Activated effector memory CD4-positive, alpha-beta T cell treated with anti-CD3 and anti-CD28 coated beads, Interleukin-2, amount 50 U/mL, for 16 hours (primary cell): Measurements from ENCODE around the gene VOPP1.
"Not testable (repeated sequence)": the region's sequence is repeated elsewhere in the genome, so short reads cannot be mapped to it uniquely, and the experiment has no call there.

Experiments
- DNase-seq: peaks from one replicate; pipeline ENCODE4 v3.0.0-alpha.2; 2020

The VOPP1 gene

GRCh38 chr7:55484241-55484640 is 88.1 kb downstream of the VOPP1 start:
- DNase-seq = peak; percentile 65

- DNase-seq = no peak
These were observed 89.3 kb downstream of the VOPP1 start for GRCh38 chr7:55483046-55483445.

GRCh38 chr7:55481155-55481554 is 91.1 kb downstream of the VOPP1 start:
- DNase-seq = no peak

GRCh38 chr7:55478700-55479099 is 93.6 kb downstream of the VOPP1 start:
- DNase-seq = no peak

GRCh38 chr7:55477781-55478374 is 94.4 kb downstream of the VOPP1 start:
- DNase-seq = no peak

- DNase-seq = no peak
These were observed 95.2 kb downstream of the VOPP1 start for GRCh38 chr7:55476852-55477780.

GRCh38 chr7:55475855-55476803 is 96.2 kb downstream of the VOPP1 start:
- no peak for DNase-seq

GRCh38 chr7:55474944-55475854 is 97.1 kb downstream of the VOPP1 start:
- DNase-seq = no peak

GRCh38 chr7:55473932-55474331 is 98.4 kb downstream of the VOPP1 start:
- DNase-seq = no peak

GRCh38 chr7:55472928-55473725 is 99.2 kb downstream of the VOPP1 start:
- DNase-seq = no peak

- not testable (repeated sequence) for DNase-seq
These were observed 99.9 kb downstream of the VOPP1 start for GRCh38 chr7:55472406-55472805.

GRCh38 chr7:55471594-55471993 is 100.7 kb downstream of the VOPP1 start:
- DNase-seq = not testable (repeated sequence)

GRCh38 chr7:55470261-55470660 is 102.0 kb downstream of the VOPP1 start:
- no peak for DNase-seq

- DNase-seq = no peak
These were observed 102.6 kb downstream of the VOPP1 start for GRCh38 chr7:55469721-55470120.

- peak; percentile 73 for DNase-seq
These were observed 103.0 kb downstream of the VOPP1 start for GRCh38 chr7:55469271-55469681.

GRCh38 chr7:55468495-55468894 is 103.8 kb downstream of the VOPP1 start:
- DNase-seq = no peak

- no peak for DNase-seq
These were observed 105.2 kb downstream of the VOPP1 start for GRCh38 chr7:55467047-55467593.

- DNase-seq = no peak
These were observed 106.6 kb downstream of the VOPP1 start for GRCh38 chr7:55465691-55466090.

GRCh38 chr7:55464422-55464821 is 107.9 kb downstream of the VOPP1 start:
- no peak for DNase-seq

- no peak for DNase-seq
These were observed 108.5 kb downstream of the VOPP1 start for GRCh38 chr7:55463686-55464262.
